ENCODE data around the gene PPME1.
A peak's percentile ranks its signal among the peaks of the same experiment; 100 is the strongest.

The PPME1 gene

DNA sequence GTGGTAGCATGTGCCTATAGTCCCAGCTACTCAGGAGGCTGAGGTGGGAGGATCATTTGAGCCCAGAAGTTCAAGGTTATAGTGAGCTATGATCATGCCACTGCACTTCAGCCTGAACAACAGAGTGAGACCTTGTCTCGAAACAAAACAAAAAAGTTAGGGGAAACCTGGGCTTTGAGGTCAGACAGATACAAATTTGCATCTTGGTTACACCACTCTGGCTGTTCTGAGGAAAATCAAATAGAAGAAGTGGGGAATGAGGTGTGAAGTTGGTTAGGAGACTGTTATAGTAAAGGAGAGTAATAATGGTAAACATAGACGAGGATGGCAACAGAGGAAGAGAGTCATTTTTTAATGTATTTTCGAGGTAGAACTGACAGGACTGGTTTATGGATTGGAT is 62.6 kb downstream of the PPME1 start:
- DNase-seq = no peak

DNA sequence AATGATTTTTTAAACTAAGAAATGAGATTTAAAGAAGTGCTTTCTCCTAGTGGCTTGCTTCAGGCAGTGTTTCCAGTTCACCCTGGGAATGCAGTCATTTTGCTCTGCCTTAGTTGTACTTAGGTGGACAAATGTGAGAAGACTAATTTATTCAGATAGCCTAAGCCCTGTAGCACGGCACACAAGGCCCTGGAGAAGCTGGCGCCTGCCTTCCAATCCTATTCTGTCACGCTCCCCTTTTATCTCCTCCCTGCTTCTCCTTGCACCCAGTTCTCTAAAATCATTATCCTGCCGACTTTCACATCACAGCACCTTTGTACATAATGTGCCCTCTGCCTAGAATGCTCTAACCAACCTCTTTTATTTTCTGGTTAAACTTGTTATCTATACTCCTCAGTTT is 64.0 kb downstream of the PPME1 start:
- DNase-seq = no peak

DNA sequence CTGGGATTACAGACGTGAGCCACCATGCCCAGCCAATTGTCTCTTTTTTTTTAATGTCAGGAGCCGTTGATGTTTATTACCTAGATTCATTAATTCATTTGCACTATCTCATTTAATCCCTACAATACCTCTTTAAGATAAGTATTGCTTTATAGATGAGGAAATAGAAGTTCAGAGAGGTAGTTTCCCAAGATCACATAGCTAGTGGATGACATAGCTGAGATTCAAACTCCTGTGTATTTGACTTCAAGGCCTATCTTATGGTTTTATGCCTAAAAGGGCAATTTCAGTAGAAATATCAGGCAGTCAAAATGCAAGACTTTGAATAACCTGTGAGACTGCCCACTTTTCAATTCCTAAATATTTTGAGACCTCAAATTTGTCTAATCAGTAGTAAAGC is 66.5 kb downstream of the PPME1 start:
- no peak for DNase-seq

DNA sequence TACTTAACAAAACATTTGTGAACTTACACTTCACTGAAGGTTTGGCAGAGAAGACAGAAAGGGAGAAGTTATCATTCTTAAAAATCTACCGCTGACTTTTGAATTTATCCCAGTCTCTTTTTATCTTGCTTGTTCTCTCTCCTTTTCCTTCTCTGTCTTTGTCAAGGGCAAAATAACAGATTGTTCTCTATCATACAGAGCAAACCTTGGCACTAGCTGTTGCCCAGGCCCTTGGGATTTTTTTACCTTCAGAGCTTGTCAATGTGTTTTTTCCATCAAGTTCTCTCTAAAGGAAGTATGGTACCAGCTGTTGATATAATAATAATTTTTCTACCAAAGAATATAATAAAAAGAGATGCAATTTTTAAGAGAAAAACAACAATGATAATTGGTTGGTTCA is 67.2 kb downstream of the PPME1 start:
- DNase-seq = no peak

DNA sequence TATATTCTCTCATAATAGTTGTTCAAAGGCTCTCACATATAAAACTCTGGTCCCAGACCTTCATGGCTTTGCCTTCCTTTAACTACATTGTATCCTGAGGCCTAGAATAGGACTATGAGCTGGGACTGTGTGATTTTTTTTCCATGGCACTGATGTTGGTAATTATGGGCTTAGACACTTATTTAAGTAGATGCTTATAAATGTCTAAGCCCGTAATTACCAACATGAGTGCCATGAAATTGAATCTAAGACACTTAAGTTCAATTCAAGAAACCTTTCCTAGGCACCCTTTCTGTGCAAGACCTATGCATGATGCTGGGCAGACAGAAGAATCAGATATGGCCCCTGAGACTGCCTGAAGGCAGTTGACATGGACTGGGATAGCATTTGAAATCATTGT is 77.4 kb downstream of the PPME1 start:
- no peak for DNase-seq

DNA sequence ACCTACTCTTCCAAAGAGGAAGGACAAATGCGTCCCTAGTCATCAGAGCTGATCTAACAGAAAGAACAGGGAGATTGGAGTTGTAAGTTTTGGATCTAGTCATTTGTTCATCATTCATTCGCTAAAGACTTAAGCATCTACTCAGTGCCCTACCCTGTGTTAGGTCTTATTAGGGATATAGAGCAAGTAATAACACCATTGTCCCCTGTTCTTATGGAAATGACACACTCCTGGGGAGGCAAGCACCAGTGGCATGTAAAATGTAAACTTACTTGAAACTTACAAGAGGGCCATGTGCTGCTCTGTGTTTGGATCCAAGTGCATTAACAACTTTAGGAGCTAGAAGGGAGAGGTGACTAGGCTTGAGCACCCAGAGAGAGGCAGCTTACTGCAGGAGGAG is 78.4 kb downstream of the PPME1 start:
- DNase-seq = no peak

DNA sequence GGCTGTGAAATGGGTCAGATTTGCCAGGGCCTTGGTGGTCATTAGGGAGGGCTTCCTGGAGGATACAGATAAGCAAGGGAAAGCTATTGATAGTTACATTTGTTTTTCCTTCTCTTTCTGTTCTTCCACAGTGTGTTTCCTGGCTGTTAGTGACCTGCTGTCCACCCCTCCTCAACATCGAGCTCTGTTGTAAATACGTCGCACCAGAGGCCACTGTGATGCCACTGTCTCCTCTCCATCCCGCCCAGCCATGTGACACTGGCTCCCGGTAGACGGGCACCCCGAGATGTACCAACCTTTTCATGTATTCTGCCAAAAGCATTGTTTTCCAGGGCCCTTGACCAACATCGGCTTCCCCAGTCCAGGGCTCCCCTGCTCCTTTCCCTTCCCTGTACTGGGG is 82.3 kb downstream of the PPME1 start:
- DNase-seq = no peak

DNA sequence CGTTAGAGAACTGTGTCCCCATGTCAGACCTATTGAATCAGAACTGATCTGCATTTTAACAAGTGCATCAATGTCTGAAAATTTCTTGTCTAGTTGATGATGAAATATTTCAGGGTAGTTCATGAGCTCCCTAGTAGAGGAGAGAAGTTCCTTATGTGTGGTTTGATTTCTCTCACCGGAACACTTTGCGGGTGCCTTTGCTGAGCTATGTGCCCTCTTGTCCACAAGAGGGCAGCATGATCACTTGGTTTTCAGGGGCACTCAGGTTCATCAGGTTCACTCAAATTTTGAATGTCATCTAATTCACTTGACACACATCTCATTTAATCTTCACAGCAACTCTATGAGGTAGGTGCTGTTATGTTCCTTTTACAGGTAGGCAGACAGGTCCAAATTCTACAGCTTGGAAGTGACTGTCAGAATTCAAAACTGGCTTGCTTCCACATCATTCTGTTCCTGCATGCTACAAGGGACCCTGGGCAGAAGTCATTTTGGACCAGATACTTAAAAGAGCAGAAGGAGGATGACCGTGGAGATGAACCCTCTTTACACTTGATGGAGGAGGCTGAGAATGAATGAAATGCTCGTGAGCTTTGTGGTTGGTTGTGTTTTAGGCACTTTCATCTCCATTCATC is 84.8 kb downstream of the PPME1 start:
- DNase-seq = peak; percentile 56

DNA sequence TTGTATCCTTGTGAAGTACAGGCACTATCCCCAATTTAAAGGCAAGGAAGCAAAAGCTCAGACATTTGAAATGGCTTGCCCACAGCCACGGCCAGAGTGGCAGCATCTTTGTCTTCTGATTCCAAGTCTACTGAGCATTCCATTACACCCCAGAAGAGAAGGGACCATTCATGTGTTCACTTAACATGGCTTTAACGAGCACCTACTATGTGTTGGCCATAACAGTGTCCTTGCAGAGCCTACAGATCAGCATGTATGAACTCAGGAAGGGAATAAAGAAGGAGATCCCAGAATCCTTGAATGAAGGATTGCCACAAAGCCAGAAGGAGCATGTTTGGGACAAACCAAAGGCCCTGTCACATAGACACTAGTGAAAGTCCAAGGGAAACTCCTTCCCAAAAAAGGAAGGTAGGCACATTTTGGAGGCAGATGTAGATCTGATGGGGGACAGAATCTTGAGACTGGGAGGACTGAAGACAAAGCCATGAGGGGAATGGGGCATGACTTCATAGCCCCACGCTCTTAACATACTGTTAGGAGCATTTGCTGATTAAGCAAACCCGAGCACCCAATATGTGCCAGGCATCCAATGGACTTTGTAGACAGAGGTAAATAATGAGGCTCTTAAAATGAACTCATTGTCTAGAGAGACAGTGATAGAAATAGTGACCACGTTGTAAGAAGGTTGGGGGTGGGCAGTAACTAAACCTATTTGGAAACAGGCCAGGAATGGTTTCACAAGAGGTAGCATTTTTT is 85.5 kb downstream of the PPME1 start:
- DNase-seq = no peak

DNA sequence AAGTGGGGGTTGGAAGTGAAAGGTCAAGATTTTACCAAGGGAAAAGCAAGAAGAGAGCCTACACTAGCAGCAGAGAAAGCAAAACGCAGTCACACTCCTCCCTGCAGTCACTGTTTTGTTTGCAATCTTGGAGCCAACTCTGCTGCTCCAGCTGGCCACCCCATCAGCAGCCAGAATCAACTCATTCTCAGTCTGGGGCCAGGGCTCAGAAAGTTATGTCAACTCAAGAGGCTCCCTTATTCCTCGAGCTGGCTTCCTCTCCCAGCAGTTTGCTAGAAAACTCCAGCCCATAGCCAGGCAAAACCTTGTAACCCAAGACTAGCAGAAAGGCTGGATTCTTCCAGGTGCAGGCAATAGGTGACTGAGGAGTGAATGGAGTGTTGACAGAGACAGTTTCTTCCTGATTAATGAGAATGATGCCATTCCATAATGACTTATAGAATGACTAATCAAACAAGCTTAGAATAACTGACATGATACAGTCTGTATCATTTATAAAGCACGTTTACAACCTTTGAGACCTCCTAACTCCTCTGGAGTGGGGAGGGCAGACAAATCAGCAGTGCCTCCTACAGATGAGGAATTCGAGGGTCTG is 87.0 kb downstream of the PPME1 start:
- DNase-seq = no peak

DNA sequence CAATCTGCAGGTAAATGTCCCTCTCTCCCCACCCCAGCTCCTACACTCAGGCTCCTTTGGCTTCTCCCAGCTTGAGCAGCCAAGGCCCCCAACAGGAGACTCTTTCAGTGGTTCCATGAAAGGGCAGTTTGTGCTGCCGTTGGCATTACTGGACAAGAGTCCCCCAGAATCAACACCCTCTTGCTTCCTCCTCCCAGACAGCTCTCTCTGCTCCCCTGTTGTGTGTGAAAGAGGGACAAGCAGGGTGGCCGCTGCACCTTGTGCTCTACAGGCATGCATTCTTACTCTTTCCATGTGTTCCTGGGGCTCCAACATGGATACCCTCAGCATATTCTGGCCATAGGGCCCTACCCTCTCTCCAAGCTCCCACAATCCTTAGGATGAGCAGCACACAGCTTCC is 91.6 kb downstream of the PPME1 start:
- no peak for DNase-seq

DNA sequence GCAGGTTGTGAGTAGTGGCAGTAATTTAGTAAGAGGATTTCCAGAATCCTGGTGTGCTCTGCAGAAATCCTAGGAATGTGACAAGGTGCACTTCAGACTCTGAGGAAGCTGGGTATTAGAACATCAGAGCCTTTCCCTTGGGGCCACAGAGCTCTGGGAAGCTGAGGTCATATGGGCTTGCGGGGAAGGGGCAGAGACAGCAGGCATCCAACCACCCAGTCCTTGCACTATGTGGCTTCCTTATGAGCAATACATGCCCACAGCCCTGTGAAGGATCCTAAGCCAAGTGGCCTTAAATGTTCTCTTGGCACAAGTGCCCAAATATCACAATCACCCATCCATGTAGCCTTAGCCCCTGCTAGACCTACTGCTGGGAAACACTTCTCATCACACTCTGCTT is 94.2 kb downstream of the PPME1 start:
- no peak for DNase-seq

DNA sequence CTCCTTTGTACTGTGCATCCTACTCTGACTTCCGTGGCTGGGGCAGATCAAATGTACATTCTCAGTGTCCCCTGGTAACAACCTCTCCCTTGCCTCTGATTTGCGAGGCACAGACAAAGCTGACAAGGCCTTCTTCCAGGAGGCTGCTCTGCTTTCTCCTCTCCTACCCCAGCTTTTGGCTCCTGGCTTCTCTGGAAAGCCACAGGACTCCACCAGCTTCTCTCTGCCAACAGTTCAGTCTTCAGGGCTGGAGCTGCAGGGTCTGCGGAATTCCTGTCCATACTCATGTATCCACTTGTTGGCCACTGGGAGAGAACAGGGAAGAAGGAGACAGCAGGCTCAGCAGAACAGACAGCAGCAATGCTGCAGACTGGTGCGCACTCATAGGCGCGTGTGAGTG is 95.9 kb downstream of the PPME1 start:
- no peak for DNase-seq

DNA sequence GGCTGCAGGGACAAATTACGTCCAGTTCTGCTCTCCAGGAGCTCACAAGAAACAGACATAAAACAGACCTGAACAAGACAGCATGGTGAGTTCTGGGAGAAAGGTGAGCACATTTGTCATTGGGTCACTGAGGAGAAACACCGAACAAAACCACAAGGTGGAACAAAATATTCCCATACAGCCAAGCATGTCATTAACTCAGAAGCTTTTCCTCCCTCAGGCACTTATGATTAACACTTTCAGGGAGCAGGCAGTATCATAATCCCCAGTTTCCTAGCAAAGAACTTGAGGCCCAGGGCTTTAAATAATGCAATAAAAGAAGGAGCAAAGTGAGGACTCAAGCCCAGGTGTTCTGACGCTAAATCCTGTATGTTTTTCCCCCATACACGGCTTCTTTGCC is 97.4 kb downstream of the PPME1 start:
- DNase-seq = no peak

DNA sequence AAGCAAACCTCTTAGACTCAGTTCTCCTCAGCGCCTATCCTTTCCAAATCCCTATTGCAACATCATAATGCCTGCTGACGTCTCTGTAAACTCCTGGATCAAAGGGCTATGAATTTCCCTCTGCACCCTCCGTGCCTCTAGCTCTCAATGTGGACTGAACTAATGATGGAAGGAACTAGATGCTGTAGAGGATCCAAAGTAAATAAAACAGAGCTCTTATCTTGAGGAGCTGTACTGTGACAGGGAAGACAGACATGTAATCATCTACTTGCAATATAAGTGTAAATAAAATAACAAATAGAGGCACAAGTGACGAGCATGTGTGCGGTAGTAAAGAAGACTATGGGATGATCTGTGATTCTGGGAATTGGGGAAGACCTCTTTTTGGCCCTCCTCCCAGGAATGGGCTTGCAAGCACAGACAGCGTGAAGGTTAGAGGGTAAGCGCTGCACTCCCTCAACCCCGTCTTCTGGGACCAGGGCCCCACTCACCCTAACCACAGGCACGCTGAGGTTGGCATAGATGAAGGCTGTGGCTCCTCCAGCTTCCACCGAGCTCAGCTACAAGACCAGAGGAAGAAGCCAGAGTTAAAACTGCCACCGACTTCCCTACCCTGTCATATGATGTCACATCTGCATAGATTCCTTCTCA is 98.2 kb downstream of the PPME1 start:
- no peak for DNase-seq

DNA sequence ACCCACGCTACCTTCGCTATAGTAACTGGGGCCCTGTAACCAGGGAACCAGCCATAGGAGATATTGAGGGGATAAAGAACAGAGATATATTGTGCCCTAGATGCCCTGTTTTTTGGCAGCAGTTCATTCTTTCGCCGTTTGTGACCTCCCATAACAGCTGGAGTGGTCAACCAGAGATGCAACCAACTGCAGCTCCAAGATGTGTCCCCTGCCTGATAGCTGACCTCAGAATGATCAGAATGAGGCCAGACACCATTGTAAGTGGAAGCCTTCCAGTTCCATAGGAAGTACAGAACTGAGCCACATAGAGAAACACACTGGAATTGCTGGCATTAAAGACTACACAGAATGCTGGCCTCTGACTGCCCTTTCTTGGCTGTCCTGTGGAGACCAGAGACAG is 101.2 kb downstream of the PPME1 start:
- no peak for DNase-seq

DNA sequence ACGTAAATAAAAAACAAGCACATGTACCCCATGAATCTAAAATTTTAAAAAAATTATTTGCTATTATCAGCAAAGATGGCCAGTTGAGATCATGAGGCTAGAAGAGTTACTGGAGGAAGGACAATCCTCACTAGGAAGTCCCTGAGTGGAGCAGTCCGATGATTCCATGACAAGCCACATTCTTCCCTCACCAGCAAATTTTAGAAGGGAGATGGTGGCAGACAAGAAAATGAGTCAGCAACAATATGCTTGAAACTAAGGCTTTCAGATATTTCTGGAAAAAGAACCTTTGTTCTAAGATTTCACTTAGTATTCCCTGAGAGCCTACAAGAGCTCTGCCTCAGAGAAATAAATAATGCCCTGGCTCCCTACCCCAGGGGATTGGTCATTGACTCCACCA is 105.5 kb downstream of the PPME1 start:
- peak; percentile 51 for DNase-seq

DNA sequence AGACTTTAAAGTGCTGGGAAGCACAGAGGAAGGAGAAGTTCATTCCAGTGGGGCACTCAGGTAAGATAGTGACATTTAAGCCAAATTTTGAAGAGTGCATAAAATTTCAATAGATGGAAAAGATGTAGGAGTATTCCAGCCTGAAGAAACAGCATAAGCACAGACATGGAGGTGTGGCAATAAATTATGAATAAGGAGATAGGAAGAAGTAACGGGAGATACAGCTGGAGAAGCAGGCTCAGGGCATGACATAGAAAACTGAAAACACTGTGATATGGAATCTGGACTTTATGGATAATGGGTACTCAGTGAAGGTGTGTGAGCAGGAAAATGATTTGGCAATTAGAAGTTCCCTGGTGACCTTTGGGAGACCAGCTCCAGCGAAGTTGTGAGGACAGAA is 107.0 kb downstream of the PPME1 start:
- no peak for DNase-seq

DNA sequence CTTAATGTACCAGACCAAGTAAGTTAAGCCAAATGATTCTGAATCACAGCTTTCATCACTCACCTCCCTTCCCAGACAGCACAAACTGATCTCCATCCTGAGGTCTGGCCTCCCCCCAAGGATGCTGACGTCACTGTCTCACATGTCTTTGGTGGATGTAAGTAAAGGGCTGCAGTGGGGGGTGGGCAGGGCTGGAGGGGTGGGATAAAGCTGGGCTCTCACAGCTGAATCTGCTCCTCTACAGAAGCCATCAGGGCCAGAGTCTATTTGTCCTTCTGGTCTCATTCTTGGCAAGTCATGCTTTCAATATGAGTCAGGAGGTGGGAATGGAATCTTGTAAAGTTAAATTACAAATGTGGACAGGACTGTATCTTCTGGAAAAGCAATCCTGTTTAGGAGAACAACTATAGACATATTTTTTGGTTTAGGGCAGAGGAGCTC is 107.7 kb downstream of the PPME1 start:
- peak; percentile 96 for DNase-seq

DNA sequence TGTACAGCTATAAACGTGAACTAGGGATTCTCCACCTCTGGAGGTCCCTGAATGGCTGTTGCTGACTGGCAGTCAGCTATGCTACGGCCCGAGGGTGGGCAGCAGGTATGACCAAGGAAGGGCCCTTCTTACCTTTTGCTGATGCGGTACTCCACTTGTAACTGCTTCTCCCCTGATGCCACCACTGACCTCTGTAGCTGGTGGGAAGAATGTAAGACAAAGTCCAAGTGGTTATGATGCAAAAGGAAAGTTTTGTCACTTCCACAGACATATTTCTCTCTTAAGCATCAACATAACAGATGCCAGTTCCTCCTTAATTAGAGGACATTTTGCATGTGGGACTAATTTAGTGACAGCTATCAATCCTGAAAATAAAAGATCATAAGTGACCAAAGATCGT is 108.2 kb downstream of the PPME1 start:
- no peak for DNase-seq

DNA sequence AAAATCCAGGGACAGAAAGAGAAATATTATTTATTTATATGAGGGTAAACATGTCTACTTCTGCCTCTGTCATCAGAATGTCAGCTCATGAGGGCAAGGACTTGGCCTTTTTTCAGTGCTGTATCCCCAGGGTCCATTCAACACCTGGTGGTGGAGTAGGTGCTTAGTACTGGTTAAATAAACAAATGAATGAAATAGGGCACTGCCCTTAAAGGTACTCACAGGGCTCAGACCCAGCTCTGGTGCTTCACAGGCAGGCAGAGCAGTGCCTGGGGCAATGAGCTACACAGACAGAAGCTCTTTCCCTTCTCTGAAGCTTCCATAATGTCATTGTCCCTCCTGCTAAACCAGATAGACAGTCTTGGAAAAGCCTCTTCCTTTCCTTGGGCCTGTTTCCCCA is 109.4 kb downstream of the PPME1 start:
- no peak for DNase-seq

DNA sequence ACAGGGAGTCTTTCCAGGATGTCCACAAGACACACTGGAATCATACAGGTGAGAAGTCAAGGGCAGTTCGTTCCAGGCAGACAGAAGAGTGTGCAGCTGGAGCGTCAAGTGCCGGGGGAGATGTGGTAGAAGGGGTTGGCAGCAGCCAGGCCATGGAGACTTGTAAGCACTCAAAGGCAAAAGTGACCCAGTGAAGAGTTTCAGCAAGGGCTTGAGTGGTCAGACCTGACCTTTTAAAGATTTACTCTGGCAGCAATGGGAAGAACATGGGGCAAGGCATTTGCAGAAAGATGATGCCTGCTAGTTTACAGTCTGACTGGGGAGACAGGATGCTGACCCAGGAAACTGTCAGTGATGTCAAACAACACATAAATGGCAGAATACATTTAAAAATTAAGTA is 111.3 kb downstream of the PPME1 start:
- no peak for DNase-seq

DNA sequence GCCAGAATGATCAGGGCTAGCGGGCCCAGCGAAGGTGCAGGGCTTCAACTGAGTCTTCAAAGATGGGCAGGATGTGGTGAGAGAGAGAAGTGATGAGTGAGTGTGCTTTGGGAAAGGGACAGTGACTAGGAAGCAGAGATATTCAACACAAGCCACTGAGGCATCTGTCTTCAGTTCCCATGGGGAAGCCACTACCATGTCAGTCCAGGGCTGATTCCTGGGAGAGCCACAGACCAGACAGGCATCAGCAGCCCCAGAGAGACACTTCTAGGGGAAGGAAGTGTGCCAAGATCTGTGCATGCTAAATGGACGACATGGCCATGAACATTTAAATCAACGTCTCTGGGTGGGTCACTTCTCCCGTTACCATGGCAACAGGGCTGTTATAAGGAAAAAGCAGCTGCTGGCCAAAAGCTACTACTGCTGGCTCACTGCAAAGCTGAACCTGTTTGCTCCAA is 111.9 kb downstream of the PPME1 start:
- no peak for DNase-seq

Measured in EL (cell line).